ENCODE results near the gene LDB3.

- TF ChIP-seq USF2 (IDR thresholded peaks at IDR 0.05; ENCODE audit: low read depth, low read length) (no peak), POLR2A (IDR thresholded peaks at IDR 0.05; ENCODE audit: low read depth, low read length) (no peak), MXI1 (IDR thresholded peaks at IDR 0.05; ENCODE audit: borderline replicate concordance, low read depth, low read length) (no peak), CEBPB (IDR thresholded peaks at IDR 0.05; ENCODE audit: low read depth, low read length) (no peak), BHLHE40 (IDR thresholded peaks at IDR 0.05; ENCODE audit: low read depth, low read length) (no peak), CHD1 (IDR thresholded peaks at IDR 0.05; ENCODE audit: low read depth, low read length) (no peak), SMC3 (IDR thresholded peaks at IDR 0.05; ENCODE audit: low read depth, low read length) (no peak)
- TF ChIP-seq, protein P1, sequence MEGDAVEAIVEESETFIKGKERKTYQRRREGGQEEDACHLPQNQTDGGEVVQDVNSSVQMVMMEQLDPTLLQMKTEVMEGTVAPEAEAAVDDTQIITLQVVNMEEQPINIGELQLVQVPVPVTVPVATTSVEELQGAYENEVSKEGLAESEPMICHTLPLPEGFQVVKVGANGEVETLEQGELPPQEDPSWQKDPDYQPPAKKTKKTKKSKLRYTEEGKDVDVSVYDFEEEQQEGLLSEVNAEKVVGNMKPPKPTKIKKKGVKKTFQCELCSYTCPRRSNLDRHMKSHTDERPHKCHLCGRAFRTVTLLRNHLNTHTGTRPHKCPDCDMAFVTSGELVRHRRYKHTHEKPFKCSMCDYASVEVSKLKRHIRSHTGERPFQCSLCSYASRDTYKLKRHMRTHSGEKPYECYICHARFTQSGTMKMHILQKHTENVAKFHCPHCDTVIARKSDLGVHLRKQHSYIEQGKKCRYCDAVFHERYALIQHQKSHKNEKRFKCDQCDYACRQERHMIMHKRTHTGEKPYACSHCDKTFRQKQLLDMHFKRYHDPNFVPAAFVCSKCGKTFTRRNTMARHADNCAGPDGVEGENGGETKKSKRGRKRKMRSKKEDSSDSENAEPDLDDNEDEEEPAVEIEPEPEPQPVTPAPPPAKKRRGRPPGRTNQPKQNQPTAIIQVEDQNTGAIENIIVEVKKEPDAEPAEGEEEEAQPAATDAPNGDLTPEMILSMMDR (conservative IDR thresholded peaks at IDR 0.05; ENCODE audit: low read depth, low read length), result no peak
These were observed 73.9 kb downstream of the LDB3 start for GRCh38 chr10:86742230-86742629.

All from IMR-90 (cell line).